NCI-H2227 (cell line): ENCODE measurements around the gene OFD1.
A peak's percentile ranks its signal among the peaks of the same experiment; 100 is the strongest.

ENCODE experiments used
- DNase-seq: peaks from one replicate; lab custom pipeline; 2025; ENCODE audit not compliant: unreplicated experiment; lab: John Stamatoyannopoulos, UW

The OFD1 gene

DNA sequence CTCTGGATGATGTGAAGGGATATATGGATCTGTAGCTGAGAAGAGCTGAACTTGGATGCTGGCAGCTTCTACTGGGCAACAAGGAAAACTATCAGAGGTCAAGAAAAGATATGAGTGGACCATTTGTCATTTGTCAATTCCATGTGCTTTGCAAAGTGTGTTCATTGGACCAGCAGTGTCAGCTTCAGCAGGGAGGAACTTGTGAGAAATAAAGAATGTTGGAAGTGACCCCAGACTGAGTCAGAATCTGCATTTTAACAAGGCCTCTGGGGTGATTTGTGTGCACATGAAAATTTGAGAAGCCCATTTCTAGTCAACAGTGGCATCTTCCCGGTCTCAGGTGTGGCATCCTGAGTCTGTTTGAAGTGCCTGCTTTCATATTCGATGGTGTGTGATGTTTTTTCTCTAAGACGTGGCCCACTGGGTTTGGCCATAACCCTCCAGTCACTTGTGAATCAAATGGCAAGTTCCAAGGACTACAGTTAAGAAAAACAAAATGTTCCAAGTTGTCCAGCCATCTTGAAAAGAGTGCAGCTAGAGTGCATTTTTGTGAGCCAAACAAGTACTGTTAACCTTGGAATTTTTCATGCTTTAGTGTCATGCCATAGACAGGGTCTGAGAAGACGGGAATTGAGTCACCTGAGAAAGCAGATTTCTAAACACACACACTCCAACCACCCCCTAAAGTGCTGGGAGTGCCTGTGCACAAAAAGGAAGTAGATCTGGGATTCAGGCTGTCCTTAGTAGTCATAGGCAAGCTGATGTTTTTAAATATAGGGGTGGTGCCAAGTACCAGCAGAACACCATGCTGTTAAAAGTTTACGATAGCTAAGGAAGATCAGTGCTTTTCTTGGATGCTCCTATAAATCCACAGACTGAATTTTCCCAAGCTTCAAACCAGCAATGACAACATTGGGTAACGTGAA lies 55.9 kb downstream of the OFD1 start:
- no peak for DNase-seq

DNA sequence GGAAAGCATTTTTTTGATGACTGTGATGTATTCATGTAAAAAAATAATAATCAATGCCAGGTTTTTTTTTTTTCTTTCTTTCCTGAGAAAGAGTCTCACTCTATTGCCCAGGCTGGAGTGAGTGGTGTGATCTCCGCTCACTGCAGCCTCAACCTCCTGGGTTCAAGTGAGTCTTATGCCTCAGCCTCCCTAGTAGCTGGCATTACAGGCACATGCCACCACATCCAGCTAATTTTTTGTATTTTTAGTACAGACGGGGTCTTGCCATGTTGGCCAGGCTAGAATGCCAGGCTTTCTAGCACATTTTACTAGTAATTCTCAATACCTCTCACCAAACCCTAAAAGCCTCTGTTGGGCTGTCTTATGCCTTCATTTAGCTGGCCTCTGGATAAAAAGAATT lies 56.6 kb downstream of the OFD1 start:
- no peak for DNase-seq

DNA sequence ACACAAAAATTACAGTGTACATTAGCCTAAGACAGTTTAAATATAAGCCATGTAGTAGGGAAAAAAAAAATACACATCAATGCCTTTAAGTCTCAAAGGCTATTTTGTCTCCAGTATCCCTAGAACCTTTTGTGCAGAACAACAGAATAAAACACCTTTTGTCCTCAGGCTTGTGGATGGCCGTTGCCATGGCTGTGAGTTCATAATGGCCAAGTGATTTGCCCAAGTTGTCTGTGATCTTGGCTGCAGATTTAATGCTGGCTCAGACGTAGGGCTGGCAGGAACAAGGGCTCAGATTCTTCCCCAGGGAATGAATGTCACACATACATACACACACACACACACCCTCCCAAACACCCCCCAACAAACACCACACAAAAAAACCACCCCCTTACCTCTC lies 57.0 kb downstream of the OFD1 start:
- peak; percentile 24 for DNase-seq

DNA sequence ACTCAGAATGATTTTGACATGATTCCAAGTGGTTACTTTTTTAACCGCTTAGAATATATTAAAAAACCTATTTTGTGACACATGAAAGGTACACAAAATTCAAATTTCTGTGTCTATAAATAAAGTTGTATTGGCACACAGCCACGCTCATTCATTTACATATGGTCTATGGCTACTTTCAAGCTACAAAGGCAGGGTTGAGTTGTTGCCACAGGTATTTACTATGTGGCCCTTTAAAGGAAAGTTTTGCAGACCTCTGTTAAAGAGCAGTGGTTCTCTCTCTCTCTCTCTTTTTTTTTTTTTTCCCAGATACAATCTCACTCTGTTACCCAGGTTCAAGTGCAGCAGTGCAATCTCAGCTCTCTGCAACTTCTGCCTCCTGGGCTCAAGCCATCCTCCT lies 59.3 kb downstream of the OFD1 start:
- no peak for DNase-seq

DNA sequence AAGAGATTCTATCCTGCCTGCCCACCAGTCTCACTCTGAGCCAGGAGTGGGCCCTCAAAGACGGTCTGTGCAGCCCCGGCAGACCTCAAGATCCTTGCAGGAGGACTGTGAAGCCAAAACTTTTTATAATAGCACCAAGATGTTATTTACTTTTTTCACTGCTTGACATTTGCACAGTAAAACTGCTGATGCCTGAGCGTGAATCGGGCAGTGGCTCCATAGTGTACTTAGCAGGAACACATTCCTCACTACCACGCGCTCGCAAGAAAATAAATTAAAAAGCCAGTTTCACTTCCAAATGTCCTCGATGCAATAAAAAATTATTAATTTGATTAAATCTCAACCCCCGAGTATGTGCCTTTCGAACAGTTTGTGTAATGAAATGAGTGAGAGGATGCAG lies 59.9 kb downstream of the OFD1 start:
- no peak for DNase-seq

DNA sequence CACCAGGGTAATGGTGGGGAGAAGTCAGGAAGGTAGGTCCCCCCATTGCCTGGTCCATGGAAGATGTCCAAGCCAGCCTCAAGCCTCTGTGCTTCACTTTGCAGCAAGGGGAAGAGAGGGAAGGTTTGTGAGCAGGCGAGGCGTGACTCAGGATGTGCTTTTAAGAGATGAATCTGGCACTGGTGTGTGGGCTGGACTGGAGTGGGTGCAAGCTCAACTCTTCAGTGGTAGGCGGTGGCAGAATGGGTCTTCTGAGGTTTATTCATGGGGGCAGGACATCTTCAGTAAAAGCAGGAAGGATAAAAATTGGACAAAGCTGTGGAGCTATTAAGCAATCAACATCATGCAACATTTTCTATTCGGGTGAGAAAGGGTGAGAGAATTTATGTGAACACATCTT lies 63.0 kb downstream of the OFD1 start:
- DNase-seq = no peak

DNA sequence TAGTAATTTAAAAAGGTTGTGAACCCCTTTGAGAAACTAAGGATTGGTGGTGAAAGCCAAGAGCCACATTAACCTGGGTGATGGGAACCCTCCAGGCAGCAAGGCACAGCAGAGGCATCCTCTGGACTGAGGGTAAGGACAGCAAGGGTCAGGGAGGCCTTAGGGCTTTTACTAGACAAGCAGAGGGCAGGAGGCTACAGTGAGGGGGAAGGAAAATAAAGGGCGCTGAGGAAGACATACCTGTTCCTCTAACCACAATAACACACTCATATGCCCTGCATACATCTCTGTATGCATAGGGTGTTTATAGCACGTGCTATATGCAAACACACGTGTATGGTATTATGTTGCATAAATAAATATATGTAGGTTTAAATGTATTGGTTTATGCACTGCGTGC lies 63.6 kb downstream of the OFD1 start:
- no peak for DNase-seq

DNA sequence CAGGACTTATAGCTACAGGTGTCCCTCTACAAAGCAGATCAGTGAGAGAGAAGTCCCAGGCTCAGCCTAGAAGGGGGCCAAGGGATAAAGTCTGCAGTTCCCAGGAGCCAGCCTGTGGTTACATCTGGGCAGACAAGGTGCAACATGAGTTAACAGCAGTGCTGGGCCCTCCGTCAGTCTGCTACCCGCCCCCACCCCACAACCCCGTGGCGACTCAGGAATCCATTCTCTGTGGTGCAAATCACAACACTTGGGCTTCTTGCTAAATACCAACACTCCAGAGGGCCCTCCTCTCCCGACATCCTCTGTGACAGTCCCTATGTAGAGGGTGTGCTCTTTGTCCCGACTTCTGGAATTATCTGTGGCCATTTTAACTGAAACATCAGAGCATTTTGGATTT lies 68.6 kb downstream of the OFD1 start:
- no peak for DNase-seq

DNA sequence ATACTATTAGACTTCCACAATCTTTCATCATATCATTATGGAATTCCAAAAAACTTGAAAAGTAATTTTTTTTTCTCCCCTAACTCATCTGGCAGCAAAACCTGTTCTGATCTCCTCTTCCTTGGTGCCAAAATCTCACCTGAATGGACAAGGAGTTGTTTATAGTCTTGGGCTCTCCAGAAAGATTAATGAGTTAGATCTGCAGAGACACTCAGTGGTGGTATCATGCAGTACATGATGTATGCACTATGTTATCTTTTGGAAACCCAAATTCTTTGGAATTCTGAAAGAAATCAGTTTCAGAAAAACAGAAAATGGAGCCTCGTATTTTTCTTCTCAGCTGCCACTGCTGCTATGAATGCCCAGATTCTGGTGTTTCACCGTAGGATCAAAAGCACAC lies 70.7 kb downstream of the OFD1 start:
- DNase-seq = no peak

DNA sequence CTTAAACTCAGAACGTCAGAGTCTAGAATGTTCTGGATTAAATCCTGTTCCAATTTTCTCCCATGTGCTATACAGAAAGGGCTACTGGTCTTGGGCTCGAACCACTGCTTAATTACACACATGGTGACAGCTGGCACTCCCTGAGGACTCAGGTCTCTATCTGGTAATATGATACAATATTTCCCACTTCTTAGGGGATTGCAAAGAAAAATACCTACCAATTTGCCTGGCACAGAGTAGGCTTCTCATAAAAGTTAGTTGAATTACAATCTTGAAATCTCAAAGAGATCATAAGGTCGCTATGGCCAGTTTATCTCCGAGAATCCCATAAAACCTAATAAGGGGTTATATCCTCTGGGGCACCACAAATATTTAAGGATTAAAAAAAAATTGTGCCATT lies 73.7 kb downstream of the OFD1 start:
- DNase-seq = no peak

DNA sequence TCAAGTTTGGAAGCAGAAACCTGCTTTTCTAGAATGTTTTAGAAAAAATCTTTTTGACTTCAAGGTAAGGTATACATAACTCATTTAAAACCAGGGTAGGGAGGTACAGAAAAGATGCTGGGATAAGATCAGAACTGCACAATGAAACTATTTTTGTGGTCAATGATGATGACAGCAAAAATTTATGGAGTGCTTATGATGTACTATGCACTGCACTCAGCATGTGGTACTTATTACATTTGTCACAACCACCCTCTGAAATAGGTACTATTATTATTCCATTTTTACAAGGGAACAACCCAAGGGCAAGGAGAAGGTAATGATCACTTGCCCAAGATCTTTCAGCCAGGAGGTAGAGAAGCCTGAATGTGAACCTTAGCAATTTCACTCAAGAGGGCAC lies 74.3 kb downstream of the OFD1 start:
- peak; percentile 26 for DNase-seq

DNA sequence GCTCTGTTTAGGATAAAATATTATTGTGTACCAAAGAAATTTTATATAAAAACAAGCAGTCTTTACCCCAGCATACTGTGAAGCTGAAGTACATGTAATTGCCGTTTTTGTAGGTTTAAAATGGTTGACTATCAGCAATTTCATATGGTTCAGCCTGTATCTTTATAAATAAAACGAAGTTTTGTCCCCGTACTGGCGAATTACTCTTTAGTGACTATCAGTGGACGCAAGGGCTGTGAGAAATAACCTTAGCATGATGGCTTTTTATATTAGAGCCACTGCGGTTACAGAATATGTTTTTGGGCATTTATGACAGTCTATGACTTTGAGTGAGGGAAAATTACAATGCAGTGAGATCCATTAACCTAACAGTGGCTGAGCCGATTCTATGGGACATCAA lies 81.1 kb downstream of the OFD1 start:
- no peak for DNase-seq

DNA sequence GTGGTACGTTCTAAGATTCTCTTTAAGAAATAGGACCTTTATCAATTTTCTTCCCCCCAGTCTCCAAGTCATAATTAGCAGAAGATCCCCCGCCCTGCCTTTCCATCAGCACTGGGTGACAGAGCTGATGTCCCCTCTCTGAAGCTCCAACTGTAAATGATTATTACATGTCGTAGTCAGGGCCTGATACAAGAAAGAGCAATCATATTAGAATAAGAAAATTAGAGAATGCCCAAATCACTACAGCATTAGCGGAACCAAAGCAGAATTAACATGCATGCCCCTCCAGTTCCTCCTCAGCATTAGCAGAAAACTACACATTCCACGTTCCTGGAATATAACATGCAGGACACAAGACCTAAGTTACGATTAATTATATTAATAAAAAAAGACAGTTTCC lies 81.6 kb downstream of the OFD1 start:
- no peak for DNase-seq

DNA sequence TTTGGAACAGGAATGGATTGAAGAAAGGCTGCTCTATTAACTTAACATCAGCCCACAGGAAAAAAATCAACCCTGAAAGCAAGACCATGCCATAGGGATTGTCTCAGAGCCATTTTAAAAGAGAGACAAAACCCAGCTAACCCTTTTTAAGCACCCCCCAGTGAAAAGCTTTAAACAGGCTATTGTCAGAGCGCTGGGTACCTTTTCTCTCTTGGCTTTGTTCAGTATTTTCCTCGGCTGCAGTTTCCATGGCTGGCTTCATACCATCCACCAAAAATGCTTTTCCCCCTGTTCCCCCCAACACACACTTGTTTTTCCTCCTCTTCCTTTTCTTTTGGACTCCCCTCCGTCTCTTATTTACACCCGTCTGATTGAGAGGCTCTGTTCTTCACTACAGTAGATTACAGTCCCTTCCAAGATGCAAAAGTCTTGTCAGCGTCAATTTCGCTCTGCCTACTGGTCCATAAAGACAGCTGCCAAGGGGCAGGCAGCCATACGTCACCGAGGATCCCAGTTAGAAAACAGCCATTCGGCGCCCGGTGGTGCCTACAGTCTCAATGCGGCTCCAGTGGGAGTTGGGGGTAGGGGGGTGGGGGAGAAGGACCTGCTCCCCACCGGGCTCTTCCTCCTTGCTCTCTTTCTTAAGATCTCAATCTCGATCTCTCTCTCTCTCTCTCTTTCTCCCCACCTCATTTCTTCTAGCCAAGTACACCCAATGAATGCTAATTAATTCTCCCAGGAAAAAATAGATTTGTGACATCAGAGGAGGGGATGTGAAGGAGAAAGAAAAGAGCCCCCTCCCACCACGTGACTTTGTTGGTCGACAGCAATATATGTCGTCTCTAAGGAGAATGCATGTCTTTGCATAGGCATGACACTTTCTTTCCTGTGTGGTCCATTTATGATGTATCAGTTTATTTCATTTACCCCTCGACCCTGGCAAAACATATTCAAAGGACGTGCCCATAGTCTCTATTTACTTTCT lies 82.4 kb downstream of the OFD1 start, which contains the start of gene GPM6B:
TSS of gene GPM6B (minus strand) at position 451 of the 985 bp plus-strand sequence. CDS start at position 262, 189 bp downstream.
- peak; percentile 71 for DNase-seq
